IPS-11a (cell line): Measurements from ENCODE around the gene NEU3.
"Not testable (repeated sequence)": the region's sequence is repeated elsewhere in the genome, so short reads cannot be mapped to it uniquely, and the experiment has no call there.

Experiments
- H3K4me3 ChIP-seq: one replicate; pipeline ENCODE4 v1.5.1; 2013; ENCODE audit warnings: low read depth, low read length, control low read depth

The NEU3 gene

GRCh38 chr11:75028724-75029123 is 40.0 kb downstream of the NEU3 start:
- H3K4me3 ChIP-seq = no peak overlapping the region

- no peak overlapping the region for H3K4me3 ChIP-seq
These were observed 41.3 kb downstream of the NEU3 start for GRCh38 chr11:75029836-75030631.

- no peak overlapping the region for H3K4me3 ChIP-seq
These were observed 42.6 kb downstream of the NEU3 start for GRCh38 chr11:75031224-75031753.

- no peak overlapping the region for H3K4me3 ChIP-seq
These were observed 43.2 kb downstream of the NEU3 start for GRCh38 chr11:75031771-75032549.

GRCh38 chr11:75032550-75032935 is 43.8 kb downstream of the NEU3 start:
- H3K4me3 ChIP-seq = no peak overlapping the region

GRCh38 chr11:75033916-75034315 is 45.2 kb downstream of the NEU3 start:
- H3K4me3 ChIP-seq = no peak overlapping the region

- H3K4me3 ChIP-seq = no peak overlapping the region
These were observed 46.5 kb downstream of the NEU3 start for GRCh38 chr11:75035256-75035655.

GRCh38 chr11:75035911-75036565 is 47.3 kb downstream of the NEU3 start:
- H3K4me3 ChIP-seq = no peak overlapping the region

GRCh38 chr11:75040167-75040770 is 51.5 kb downstream of the NEU3 start:
- H3K4me3 ChIP-seq = no peak overlapping the region

- H3K4me3 ChIP-seq = no peak overlapping the region
These were observed 52.5 kb downstream of the NEU3 start for GRCh38 chr11:75041263-75041662.

- not testable (repeated sequence) for H3K4me3 ChIP-seq
These were observed 53.1 kb downstream of the NEU3 start for GRCh38 chr11:75041821-75042220.

GRCh38 chr11:75044381-75045170 is 55.8 kb downstream of the NEU3 start:
- not testable (repeated sequence) for H3K4me3 ChIP-seq

- H3K4me3 ChIP-seq = not testable (repeated sequence)
These were observed 57.9 kb downstream of the NEU3 start for GRCh38 chr11:75046668-75047067.

- no peak overlapping the region for H3K4me3 ChIP-seq
These were observed 58.5 kb downstream of the NEU3 start for GRCh38 chr11:75047191-75047590.

- H3K4me3 ChIP-seq = not testable (repeated sequence)
These were observed 61.0 kb downstream of the NEU3 start for GRCh38 chr11:75049501-75050266.

- no peak overlapping the region for H3K4me3 ChIP-seq
These were observed 61.8 kb downstream of the NEU3 start for GRCh38 chr11:75050516-75050915.

GRCh38 chr11:75051043-75051442 is 62.3 kb downstream of the NEU3 start:
- no peak overlapping the region for H3K4me3 ChIP-seq

- H3K4me3 ChIP-seq = no peak overlapping the region
These were observed 63.7 kb downstream of the NEU3 start for GRCh38 chr11:75052457-75052856.

- H3K4me3 ChIP-seq = no peak overlapping the region
These were observed 66.8 kb downstream of the NEU3 start for GRCh38 chr11:75055511-75055910.

- no peak overlapping the region for H3K4me3 ChIP-seq
These were observed 68.1 kb downstream of the NEU3 start for GRCh38 chr11:75056814-75057213.
